Measurements from ENCODE around the gene CDNF.
A peak's percentile ranks its signal among the peaks of the same experiment; 100 is the strongest.
"Not testable (repeated sequence)": the region's sequence is repeated elsewhere in the genome, so short reads cannot be mapped to it uniquely, and the experiment has no call there.

Gene CDNF

DNA sequence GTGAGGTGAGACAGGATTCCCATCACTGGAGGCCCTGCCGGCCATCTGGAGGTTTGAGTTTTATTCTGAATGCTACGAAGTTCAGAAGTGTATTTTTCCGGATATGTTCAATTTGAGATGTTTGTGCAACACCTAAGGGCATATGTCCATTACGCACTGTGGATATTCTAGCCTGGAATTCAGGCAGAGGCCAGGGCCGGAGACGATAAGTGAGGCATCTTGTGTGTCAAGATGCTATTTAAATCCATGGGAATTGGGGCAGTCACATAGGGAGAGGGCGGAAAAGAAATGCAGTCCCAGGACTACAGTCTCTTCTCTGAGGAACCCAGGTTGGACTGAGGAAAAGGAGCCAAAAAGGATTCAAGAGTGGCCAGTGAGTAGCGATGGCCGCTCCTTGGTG lies 38.9 kb upstream of the CDNF start:
- no peak for DNase-seq (ENCODE audit: low read depth)
- TF ChIP-seq, protein P1, sequence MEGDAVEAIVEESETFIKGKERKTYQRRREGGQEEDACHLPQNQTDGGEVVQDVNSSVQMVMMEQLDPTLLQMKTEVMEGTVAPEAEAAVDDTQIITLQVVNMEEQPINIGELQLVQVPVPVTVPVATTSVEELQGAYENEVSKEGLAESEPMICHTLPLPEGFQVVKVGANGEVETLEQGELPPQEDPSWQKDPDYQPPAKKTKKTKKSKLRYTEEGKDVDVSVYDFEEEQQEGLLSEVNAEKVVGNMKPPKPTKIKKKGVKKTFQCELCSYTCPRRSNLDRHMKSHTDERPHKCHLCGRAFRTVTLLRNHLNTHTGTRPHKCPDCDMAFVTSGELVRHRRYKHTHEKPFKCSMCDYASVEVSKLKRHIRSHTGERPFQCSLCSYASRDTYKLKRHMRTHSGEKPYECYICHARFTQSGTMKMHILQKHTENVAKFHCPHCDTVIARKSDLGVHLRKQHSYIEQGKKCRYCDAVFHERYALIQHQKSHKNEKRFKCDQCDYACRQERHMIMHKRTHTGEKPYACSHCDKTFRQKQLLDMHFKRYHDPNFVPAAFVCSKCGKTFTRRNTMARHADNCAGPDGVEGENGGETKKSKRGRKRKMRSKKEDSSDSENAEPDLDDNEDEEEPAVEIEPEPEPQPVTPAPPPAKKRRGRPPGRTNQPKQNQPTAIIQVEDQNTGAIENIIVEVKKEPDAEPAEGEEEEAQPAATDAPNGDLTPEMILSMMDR (IDR thresholded peaks at IDR 0.05; ENCODE audit: low read length, missing control alignments): no peak
- peak overlapping the region; percentile 80 for H3K4me3 ChIP-seq (replicated peaks; ENCODE audit: low read depth, low read length)

DNA sequence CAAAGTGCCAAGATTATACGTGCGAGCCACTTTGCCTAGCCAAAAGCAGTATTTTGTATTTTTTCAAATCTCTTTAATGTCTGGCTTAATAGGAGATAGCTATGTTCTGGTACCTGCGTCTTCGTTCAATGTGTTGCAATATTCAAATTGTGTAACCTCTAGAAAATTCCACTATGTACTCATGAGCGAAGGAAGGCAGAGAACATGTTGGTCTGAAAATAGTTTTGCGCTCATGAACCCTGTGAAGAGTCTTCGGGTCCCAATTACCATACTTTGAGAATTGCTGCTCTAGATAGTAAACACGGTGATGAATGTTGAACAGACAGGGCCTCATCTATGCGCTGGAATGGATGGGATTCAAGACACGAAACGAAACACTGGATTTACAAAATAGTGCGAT lies 38.1 kb upstream of the CDNF start:
- TF ChIP-seq, protein P1 (IDR thresholded peaks at IDR 0.05; ENCODE audit: low read length, missing control alignments): no peak
- no peak overlapping the region for H3K4me3 ChIP-seq (replicated peaks; ENCODE audit: low read depth, low read length)
- DNase-seq (ENCODE audit: low read depth): no peak

DNA sequence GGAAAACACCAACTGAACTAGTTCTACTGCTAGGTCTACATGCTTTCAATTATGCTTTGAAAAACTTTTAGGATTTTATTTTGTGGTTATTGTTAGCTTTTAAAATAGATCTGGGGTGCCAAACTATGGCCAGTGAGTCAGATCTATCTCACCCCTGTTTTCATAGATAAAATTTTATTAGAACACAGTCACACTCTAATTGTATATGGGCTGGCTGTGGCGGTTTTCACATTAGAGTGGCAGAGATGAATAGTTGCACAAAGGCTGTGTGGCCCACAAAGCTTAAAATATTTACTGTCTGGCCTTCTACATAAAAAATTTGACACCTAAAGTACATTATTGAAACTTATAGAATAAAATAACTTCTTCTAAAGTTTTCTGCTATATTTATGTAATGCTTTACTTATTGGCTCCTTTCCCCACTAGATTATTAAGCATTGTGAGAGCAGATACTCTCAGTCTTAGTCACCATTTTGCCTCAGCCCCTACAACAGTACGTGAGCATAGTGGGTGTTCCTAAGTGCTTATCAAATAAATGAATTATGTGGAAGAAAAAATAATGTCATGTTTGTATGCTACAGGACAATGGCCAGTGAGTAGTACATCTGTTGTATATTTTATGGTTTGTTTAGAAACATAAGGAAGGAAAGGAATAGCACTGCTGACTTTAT lies 35.4 kb upstream of the CDNF start:
- peak; percentile 79 for DNase-seq (ENCODE audit: low read depth)
- no peak overlapping the region for H3K4me3 ChIP-seq (replicated peaks; ENCODE audit: low read depth, low read length)

DNA sequence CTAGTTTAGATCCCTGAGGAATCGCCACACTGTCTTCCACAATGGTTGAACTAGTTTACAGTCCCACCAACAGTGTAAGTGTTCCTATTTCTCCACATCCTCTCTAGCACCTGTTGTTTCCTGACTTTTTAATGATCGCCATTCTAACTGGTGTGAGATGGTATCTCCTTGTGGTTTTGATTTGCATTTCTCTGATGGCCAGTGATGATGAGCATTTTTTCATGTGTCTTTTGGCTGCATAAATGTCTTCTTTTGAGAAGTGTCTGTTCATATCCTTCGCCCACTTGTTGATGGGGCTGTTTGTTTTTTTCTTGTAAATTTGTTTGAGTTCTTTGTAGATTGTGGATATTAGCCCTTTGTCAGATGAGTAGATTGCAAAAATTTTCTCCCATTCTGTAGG lies 27.0 kb upstream of the CDNF start:
- not testable (repeated sequence) for H3K4me3 ChIP-seq (replicated peaks; ENCODE audit: low read depth, low read length); DNase-seq (ENCODE audit: low read depth)

More for the DNA sequence above, 35.4 kb upstream of the CDNF start:
- TF ChIP-seq, protein P1 (IDR thresholded peaks at IDR 0.05; ENCODE audit: low read length, missing control alignments): no peak

DNA sequence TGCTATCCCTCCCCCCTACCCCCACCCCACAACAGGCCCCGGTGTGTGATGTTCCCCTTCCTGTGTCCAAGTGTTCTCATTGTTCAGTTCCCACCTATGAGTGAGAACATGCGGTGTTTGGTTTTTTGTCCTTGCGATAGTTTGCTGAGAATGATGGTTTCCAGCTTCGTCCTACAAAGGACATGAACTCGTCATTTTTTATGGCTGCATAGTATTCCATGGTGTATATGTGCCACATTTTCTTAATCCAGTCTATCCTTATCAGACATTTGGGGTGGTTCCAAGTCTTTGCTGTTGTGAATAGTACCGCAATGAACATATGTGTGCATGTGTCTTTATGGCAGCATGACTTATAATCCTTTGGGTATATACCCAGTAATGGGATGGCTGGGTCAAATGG lies 26.6 kb upstream of the CDNF start:
- not testable (repeated sequence) for DNase-seq (ENCODE audit: low read depth); H3K4me3 ChIP-seq (replicated peaks; ENCODE audit: low read depth, low read length)

DNA sequence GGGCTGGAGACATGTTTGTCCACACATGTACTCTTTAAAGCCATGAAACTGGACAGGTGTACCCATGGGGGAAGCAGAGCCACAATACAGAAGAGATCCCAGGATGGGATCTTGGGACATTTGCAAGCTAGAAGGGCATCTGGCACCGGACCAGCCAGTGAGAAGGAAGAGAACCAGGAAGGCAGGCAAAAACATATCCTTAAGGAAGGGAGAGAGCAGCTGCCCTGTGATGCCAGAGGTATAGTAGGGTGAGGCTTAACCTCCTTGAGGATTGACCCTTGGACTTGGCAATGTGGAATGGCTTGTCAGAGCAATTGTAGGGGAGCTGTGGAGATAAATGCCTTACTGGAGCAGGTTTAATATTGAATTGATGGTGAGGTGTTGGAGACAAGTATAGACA lies 23.0 kb upstream of the CDNF start:
- TF ChIP-seq, protein P1 (IDR thresholded peaks at IDR 0.05; ENCODE audit: low read length, missing control alignments): no peak
- no peak for DNase-seq (ENCODE audit: low read depth)
- no peak overlapping the region for H3K4me3 ChIP-seq (replicated peaks; ENCODE audit: low read depth, low read length)

DNA sequence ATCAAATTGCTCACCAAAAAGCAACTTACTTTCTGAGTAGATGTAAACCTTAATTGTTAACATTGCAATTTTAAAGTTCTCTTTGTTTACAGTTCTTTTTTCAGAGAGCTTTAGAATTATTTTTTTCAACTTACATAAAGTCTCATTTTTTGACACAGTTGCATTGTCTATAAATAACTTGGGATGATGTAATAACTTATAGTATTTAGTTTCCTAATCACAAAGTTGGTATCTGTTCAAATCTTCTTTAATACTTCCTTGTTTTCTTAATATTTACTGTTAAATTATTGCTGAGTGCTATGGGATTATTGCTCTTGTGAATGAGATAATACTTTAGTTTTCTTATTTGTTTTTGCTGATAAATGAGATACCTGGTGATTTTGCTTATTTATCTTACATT lies 21.9 kb upstream of the CDNF start:
- TF ChIP-seq, protein P1 (IDR thresholded peaks at IDR 0.05; ENCODE audit: low read length, missing control alignments): no peak
- H3K4me3 ChIP-seq (replicated peaks; ENCODE audit: low read depth, low read length): no peak overlapping the region
- no peak for DNase-seq (ENCODE audit: low read depth)

DNA sequence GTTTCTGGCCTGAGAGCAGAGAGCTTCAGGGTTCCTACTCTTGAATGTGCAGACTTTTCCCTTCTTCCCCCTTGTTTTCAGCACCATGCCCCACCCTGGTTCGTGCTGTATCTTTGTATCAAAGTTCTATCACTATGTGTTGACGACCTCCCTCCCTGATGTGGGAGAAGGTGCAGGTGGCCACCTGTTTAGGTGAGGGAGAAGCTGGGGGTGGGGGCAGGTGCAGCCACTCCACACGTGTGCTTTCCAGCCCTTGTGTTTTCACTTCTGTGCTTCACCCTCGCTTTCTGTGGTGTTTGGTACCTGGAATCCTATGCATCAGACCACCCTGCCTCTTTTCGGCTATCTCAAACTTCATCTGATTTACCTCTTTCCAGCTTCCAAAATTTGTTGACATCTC lies 21.2 kb upstream of the CDNF start:
- TF ChIP-seq, protein P1 (IDR thresholded peaks at IDR 0.05; ENCODE audit: low read length, missing control alignments): no peak
- no peak overlapping the region for H3K4me3 ChIP-seq (replicated peaks; ENCODE audit: low read depth, low read length)
- no peak for DNase-seq (ENCODE audit: low read depth)
